Duodenal mucosa (tissue), 2 donors: ENCODE data around the gene IL10.

Experiments
- H3K27ac ChIP-seq: one replicate; pipeline ENCODE4 v1.7.0; 2013; ENCODE audit warnings: low read depth, low read length
- H3K27me3 ChIP-seq, 2 donors: one replicate each; pipeline ENCODE4 v1.7.0; 2013; ENCODE audit warnings: low read length in 2 of 2, control low read depth in 1 of 2; ENCODE audit not compliant: insufficient read depth in 2 of 2, control insufficient read depth in 1 of 2
- H3K36me3 ChIP-seq, 2 donors: one replicate each; pipeline ENCODE4 v1.7.0; 2013; ENCODE audit warnings: low read length in 2 of 2, control low read depth in 1 of 2; ENCODE audit not compliant: insufficient read depth in 2 of 2, control insufficient read depth in 1 of 2
- H3K4me1 ChIP-seq, 2 donors: one replicate each; pipeline ENCODE4 v1.7.0; 2013; ENCODE audit warnings: low read length in 2 of 2, control low read depth in 1 of 2; ENCODE audit not compliant: insufficient read depth in 2 of 2, control insufficient read depth in 1 of 2
- H3K4me3 ChIP-seq, 2 donors: one replicate each; pipeline ENCODE4 v1.7.0; 2013; ENCODE audit warnings: low read length in 2 of 2, low read depth in 1 of 2
- H3K9ac ChIP-seq, 2 donors: one replicate each; pipeline ENCODE4 v1.7.0; 2013; ENCODE audit warnings: low read length in 2 of 2, low read depth in 1 of 2
- H3K9me3 ChIP-seq, 2 donors: one replicate each; pipeline ENCODE4 v1.7.0; 2013; ENCODE audit warnings: low read length in 2 of 2, control low read depth in 1 of 2; ENCODE audit not compliant: control insufficient read depth in 1 of 2

The IL10 gene

DNA sequence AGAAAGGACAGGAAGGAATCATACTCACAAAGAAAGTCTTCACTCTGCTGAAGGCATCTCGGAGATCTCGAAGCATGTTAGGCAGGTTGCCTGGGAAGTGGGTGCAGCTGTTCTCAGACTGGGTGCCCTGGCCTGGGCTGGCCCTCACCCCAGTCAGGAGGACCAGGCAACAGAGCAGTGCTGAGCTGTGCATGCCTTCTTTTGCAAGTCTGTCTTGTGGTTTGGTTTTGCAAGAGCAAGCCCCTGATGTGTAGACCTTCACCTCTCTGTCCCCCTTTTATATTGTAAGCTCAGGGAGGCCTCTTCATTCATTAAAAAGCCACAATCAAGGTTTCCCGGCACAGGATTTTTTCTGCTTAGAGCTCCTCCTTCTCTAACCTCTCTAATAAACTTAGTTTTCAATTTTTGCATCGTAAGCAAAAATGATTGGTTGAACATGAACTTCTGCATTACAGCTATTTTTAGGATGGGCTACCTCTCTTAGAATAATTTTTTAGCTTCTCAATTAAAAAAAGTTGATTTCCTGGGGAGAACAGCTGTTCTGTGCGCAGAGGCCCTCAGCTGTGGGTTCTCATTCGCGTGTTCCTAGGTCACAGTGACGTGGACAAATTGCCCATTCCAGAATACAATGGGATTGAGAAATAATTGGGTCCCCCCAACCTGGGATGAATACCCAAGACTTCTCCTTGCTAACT, at the start of gene IL10:
IL10 (minus strand) TSS at position 252 of the 695 bp plus-strand sequence; CDS start at position 193, 59 bp downstream.
- no peaks in the 10 kb centered on the region for H3K36me3 ChIP-seq
- H3K9me3 ChIP-seq = no peaks in the 10 kb centered on the region
- peaks cover 0 to 25% of the 10 kb centered on the region in 2 donors for H3K4me1 ChIP-seq
- H3K27me3 ChIP-seq = peaks cover 4 to 12% of the 10 kb centered on the region in 2 donors
- no peak within 1 kb of the TSS for H3K27ac ChIP-seq
- peak within 1 kb of the TSS in 1 of 2 donors; percentile 1 for H3K9ac ChIP-seq
- H3K4me3 ChIP-seq = no peak within 1 kb of the TSS

- no peak overlapping the region for H3K9ac ChIP-seq
- H3K27ac ChIP-seq = no peak overlapping the region
- H3K9me3 ChIP-seq = no peaks in the 10 kb centered on the region
- H3K36me3 ChIP-seq = no peaks in the 10 kb centered on the region
- H3K27me3 ChIP-seq = no peaks in the 10 kb centered on the region
- H3K4me3 ChIP-seq = no peak overlapping the region
- H3K4me1 ChIP-seq = peaks cover 0 to 4% of the 10 kb centered on the region in 2 donors
Observed at GRCh38 chr1:206821493-206821892, 49.2 kb upstream of the IL10 start.

- H3K4me1 ChIP-seq = no peaks in the 10 kb centered on the region
- no peak overlapping the region for H3K27ac ChIP-seq
- no peaks in the 10 kb centered on the region for H3K27me3 ChIP-seq
- H3K9me3 ChIP-seq = peaks cover 0 to 6% of the 10 kb centered on the region in 2 donors
- H3K9ac ChIP-seq = no peak overlapping the region
- no peaks in the 10 kb centered on the region for H3K36me3 ChIP-seq
- no peak overlapping the region for H3K4me3 ChIP-seq
Observed at GRCh38 chr1:206816390-206817287, 44.3 kb upstream of the IL10 start.

DNA sequence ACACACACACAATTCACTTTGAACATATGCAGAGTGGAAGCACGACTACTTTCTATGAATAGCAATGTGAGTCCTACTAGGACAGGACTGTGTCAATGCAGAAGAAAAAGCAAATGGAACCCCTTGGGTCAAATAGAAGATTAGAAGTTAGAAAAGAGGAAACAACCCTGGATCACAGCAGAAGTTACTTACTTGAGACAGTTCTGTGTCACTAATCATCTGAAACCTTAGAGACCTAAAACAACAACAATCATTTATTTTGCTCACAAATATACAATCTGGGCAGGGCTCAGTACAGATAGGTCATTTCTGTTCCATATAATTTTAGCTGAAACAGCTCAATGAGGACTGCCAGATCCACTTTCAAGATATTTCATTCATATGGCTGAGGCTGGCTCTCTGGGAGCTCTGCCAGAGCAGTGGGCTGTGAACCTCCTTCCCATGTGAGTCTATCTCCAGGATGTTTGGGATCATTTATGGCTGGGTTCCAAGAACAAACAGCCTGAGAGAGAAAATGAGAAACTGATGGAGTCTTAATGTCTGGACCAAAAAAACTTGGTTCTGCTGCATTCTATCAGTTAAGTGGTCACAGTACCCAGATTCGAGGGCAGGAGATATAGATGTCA, 42.5 kb upstream of the IL10 start:
- Histone ChIP-seq H3K36me3 (no peaks in the 10 kb centered on the region), H3K27me3 (no peaks in the 10 kb centered on the region), H3K9me3 (peaks cover 0 to 6% of the 10 kb centered on the region in 2 donors), H3K9ac (no peak overlapping the region), H3K4me3 (no peak overlapping the region), H3K27ac (no peak overlapping the region), H3K4me1 (no peaks in the 10 kb centered on the region)

DNA sequence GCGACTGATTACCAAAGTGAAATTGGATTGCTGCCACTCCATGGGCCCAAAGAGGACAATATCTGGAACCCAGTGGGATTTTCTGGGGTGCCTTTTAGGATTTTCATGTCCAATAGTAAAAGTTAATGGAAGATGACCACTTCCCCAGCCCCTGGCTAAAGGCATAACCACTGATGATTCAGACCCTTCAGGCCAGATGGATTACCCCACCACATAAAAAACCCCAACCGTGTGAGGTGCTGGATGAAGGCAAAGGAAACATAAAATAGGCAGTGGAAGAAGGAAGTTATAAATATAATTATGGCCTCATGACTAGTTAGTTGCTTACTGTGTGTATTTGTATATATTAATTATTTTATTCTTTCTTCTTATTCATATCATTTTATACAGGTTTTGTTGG, 40.2 kb upstream of the IL10 start:
- peaks cover 0 to 6% of the 10 kb centered on the region in 2 donors for H3K9me3 ChIP-seq
- H3K27ac ChIP-seq = no peak overlapping the region
- no peak overlapping the region for H3K9ac ChIP-seq
- H3K36me3 ChIP-seq = no peaks in the 10 kb centered on the region
- H3K4me1 ChIP-seq = no peaks in the 10 kb centered on the region
- peaks cover 0 to 4% of the 10 kb centered on the region in 2 donors for H3K27me3 ChIP-seq
- no peak overlapping the region for H3K4me3 ChIP-seq

- Histone ChIP-seq H3K36me3 (no peaks in the 10 kb centered on the region), H3K27me3 (peaks cover 6 to 7% of the 10 kb centered on the region in 2 donors), H3K4me3 (no peak overlapping the region), H3K9ac (no peak overlapping the region), H3K27ac (no peak overlapping the region), H3K4me1 (no peaks in the 10 kb centered on the region), H3K9me3 (peaks cover 0 to 6% of the 10 kb centered on the region in 2 donors)
Observed at GRCh38 chr1:206809504-206810084, 37.3 kb upstream of the IL10 start.

DNA sequence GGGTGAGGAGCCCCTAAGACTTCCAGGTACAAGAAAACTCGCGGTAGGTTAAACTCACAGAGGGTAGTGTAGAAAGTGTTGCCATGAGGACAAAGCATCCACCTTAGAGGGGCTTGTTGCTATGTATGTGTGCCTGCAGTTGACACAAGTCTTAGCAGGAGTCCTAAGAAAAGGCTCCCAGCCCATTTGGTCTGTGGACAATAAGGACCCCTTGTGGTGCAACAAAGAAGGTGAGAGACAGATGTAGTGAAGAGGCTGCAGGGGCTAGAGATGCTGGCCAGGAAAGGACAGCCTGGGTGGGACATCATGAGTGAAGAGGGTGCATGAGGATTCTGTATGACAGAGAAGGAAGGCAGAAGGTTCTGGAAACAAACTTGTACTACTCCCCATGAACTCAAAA, 36.3 kb upstream of the IL10 start:
- H3K27ac ChIP-seq = no peak overlapping the region
- H3K36me3 ChIP-seq = no peaks in the 10 kb centered on the region
- peaks cover 0 to 6% of the 10 kb centered on the region in 2 donors for H3K9me3 ChIP-seq
- H3K4me1 ChIP-seq = peaks cover 0 to 5% of the 10 kb centered on the region in 2 donors
- no peak overlapping the region for H3K9ac ChIP-seq
- peaks cover 6 to 7% of the 10 kb centered on the region in 2 donors for H3K27me3 ChIP-seq
- no peak overlapping the region for H3K4me3 ChIP-seq

DNA sequence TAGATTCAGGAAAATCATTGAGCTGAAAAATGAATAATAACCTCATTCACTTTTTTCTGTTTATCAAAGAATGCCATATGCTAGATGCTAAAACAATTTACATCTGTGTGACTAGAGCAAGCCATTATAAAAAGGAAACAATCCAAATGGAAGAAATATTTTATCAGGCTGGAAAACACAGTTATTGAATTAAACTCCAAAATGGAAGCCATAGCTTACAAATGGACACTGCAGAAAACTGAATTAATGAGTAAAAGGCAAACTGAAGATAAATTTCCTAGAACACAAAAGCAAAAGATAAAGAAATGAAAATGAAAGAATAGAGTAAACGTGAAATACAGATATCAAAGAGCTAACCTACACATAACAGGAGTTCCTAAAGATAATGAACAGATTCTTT, 33.1 kb upstream of the IL10 start:
- Histone ChIP-seq H3K4me3 (no peak overlapping the region), H3K27me3 (peaks cover 6 to 7% of the 10 kb centered on the region in 2 donors), H3K27ac (no peak overlapping the region), H3K36me3 (no peaks in the 10 kb centered on the region), H3K4me1 (peaks cover 0 to 5% of the 10 kb centered on the region in 2 donors), H3K9ac (no peak overlapping the region), H3K9me3 (no peaks in the 10 kb centered on the region)

GRCh38 chr1:206804156-206804737, 32.0 kb upstream of the IL10 start:
- Histone ChIP-seq H3K4me3 (no peak overlapping the region), H3K4me1 (peaks cover 0 to 5% of the 10 kb centered on the region in 2 donors), H3K36me3 (no peaks in the 10 kb centered on the region), H3K9ac (no peak overlapping the region), H3K27me3 (peaks cover 6 to 8% of the 10 kb centered on the region in 2 donors), H3K27ac (no peak overlapping the region), H3K9me3 (no peaks in the 10 kb centered on the region)
